CD8-positive, alpha-beta memory T cell (primary cell): Measurements from ENCODE around the gene LAT. TPM values are rescaled to one million over a fixed set of nuclear protein-coding genes. Genes with fewer than 3 reads are reported as not detected.
"Not testable (repeated sequence)": the region's sequence is repeated elsewhere in the genome, so short reads cannot be mapped to it uniquely, and the experiment has no call there.

ENCODE experiments used
- CTCF ChIA-PET: fragments of 350-600 bp; sonication (Branson Sonifier 250); formaldehyde crosslinking; loops from one replicate; lab custom pipeline; 2021; ENCODE audit warnings: antibody characterized with exemption; lab: Charles Lee
- POLR2A ChIA-PET: fragments of 350-600 bp; sonication (Branson Sonifier 250); formaldehyde crosslinking; loops from one replicate; lab custom pipeline; 2021; ENCODE audit warnings: antibody characterized with exemption; lab: Charles Lee
- DNase-seq, 5 donors: peaks; one replicate each; pipeline versions ENCODE4 v3.0.0 to v3.0.0-alpha.2; 2020 to 2022; ENCODE audit warnings: mixed read lengths in 1 of 5
- H3K27ac ChIP-seq: one replicate; pipeline ENCODE4 v1.7.0; 2013; ENCODE audit warnings: low read depth, mild to moderate bottlenecking, low read length, moderate library complexity
- H3K27me3 ChIP-seq: 2 replicates; pipeline ENCODE4 v1.7.0; 2013; ENCODE audit warnings: low read length, mild to moderate bottlenecking; ENCODE audit not compliant: insufficient read depth, poor library complexity, severe bottlenecking
- H3K36me3 ChIP-seq: 2 replicates; pipeline ENCODE4 v1.7.0; 2013; ENCODE audit warnings: mild to moderate bottlenecking, low read length, moderate library complexity; ENCODE audit not compliant: insufficient read depth
- H3K4me1 ChIP-seq: 2 replicates; pipeline ENCODE4 v1.7.0; 2013; ENCODE audit warnings: mild to moderate bottlenecking, low read length, moderate library complexity; ENCODE audit not compliant: insufficient read depth
- H3K4me3 ChIP-seq: 2 replicates; pipeline ENCODE4 v1.7.0; 2013; ENCODE audit warnings: mild to moderate bottlenecking, low read length
- H3K9me3 ChIP-seq: 2 replicates; pipeline ENCODE4 v1.7.0; 2013; ENCODE audit warnings: mild to moderate bottlenecking, low read length
- H3K27ac Mint-ChIP-seq, 8 donors: one replicate each; pipeline ENCODE4 v1.8.0; 2020 to 2021; ENCODE audit warnings: mixed read lengths in 8 of 8, mild to moderate bottlenecking in 6 of 8, inconsistent platforms in 3 of 8, moderate library complexity in 3 of 8
- H3K27me3 Mint-ChIP-seq, 2 donors: one replicate each; pipeline ENCODE4 v1.8.0; 2020 to 2021; ENCODE audit warnings: mixed read lengths in 2 of 2, mild to moderate bottlenecking in 1 of 2, moderate library complexity in 1 of 2
- H3K36me3 Mint-ChIP-seq, 3 donors: one replicate each; pipeline ENCODE4 v1.8.0; 2020 to 2021; ENCODE audit warnings: mixed read lengths in 3 of 3, inconsistent platforms in 1 of 3, mild to moderate bottlenecking in 1 of 3
- H3K4me1 Mint-ChIP-seq, 3 donors: one replicate each; pipeline ENCODE4 v1.8.0; 2020 to 2021; ENCODE audit warnings: mixed read lengths in 3 of 3, inconsistent platforms in 1 of 3, mild to moderate bottlenecking in 1 of 3
- H3K4me3 Mint-ChIP-seq, 7 donors: one replicate each; pipeline ENCODE4 v1.8.0; 2020 to 2021; ENCODE audit warnings: mixed read lengths in 7 of 7, mild to moderate bottlenecking in 6 of 7, moderate library complexity in 4 of 7, inconsistent platforms in 2 of 7
- H3K9me3 Mint-ChIP-seq, 5 donors: one replicate each; pipeline ENCODE4 v1.8.0; 2020 to 2022; ENCODE audit warnings: mixed read lengths in 5 of 5, mild to moderate bottlenecking in 3 of 5, moderate library complexity in 2 of 5, inconsistent platforms in 1 of 5
- polyA plus RNA-seq: library from polyadenylated mRNA; unstranded; fragments of 300-500 nt; fragmentation: Illumina TruSeq; gene quantifications from one replicate; pipeline ENCODE4 v1.2.3, GENCODE V29; 2021
- total RNA-seq, 2 experiments: library from RNA; stranded (reverse); gene quantifications; one replicate each; pipeline ENCODE4 v1.2.3, GENCODE V29; 2021

Gene LAT
- total and polyA plus RNA-seq, 3 experiments from 2014 or later, result 195 to 331 (median 203) TPM

DNA sequence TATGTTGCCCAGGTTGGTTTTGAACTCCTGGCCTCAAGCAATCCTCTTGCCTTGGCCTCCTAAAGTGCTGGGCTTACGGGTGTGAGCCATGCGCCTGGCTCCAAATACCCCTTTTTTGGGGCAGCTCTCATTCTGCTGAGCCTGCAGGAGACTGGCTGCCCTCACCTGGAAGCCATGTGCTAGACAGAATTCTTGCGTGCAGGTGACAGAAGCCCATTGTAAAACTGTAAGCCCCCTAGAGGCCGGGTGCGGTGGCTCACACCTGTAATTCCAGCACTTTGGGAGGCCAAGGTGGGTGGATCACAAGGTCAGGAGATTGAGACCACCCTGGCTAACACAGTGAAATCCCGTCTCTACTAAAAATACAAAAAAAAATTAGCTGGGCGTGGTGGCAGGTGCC lies 4.5 kb upstream of the LAT start:
- H3K9me3 ChIP-seq, H3K4me3 ChIP-seq, H3K27me3 ChIP-seq, H3K36me3 ChIP-seq, H3K27ac ChIP-seq, H3K27me3 Mint-ChIP-seq, H3K9me3 Mint-ChIP-seq, POLR2A ChIA-PET, DNase-seq: not testable (repeated sequence)
- H3K4me1 Mint-ChIP-seq, result peaks cover 34 to 58% (median 37%) of the 10 kb centered on the region in 3 donors
- H3K36me3 Mint-ChIP-seq, result peaks cover 3 to 68% (median 17%) of the 10 kb centered on the region in 3 donors
- H3K4me3 Mint-ChIP-seq, result peak overlapping the region in 1 of 7 donors; percentile 61
- peaks cover 33% of the 10 kb centered on the region for H3K4me1 ChIP-seq
- CTCF ChIA-PET, result interaction anchor here (1.4 kb wide), 1 partner anchor 17 kb away, joined by 4 read pairs; no protein-coding TSS in a partner anchor
- peak overlapping the region in 2 of 8 donors; percentile 27 to 41 for H3K27ac Mint-ChIP-seq

DNA sequence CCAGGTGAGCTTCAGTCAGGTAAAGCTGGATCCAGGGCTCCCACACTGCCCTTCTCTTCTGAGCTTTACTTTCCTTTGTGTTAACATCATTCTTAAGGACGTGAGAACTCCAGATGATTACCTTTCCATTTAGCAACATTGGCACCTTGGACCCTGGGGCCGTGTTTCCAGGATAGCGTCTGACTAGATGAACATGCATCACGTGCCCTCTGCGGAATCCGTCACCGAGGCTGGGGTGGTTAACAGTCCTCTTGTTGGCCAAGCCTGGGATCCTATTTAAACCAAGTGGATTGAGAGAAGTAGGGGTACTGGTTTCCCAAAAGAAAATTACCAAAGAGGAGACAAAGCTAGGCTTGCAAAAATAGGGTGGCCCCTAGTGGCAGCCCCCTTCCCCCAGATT lies 3.9 kb upstream of the LAT start:
- H3K36me3 ChIP-seq, result peaks cover 7% of the 10 kb centered on the region
- H3K27me3 ChIP-seq, result no peaks in the 10 kb centered on the region
- Mint-ChIP-seq H3K4me3 (peak overlapping the region in 1 of 7 donors; percentile 61), H3K27me3 (no peaks in the 10 kb centered on the region), H3K36me3 (peaks cover 3 to 70% (median 17%) of the 10 kb centered on the region in 3 donors), H3K4me1 (peaks cover 29 to 55% (median 31%) of the 10 kb centered on the region in 3 donors), H3K27ac (peak overlapping the region in 3 of 8 donors; percentile 27 to 41 (median 37)), H3K9me3 (peaks cover 0 to 1% (median 0%) of the 10 kb centered on the region in 5 donors)
- CTCF ChIA-PET, result interaction anchor here (1.4 kb wide), 1 partner anchor 16 kb away, joined by 4 read pairs; no protein-coding TSS in a partner anchor
- H3K4me1 ChIP-seq, result peaks cover 27% of the 10 kb centered on the region
- no peaks in the 10 kb centered on the region for H3K9me3 ChIP-seq
- no peak overlapping the region for H3K4me3 ChIP-seq
- DNase-seq, result no peak
- no peak overlapping the region for H3K27ac ChIP-seq
- POLR2A ChIA-PET, result no interaction called here

DNA sequence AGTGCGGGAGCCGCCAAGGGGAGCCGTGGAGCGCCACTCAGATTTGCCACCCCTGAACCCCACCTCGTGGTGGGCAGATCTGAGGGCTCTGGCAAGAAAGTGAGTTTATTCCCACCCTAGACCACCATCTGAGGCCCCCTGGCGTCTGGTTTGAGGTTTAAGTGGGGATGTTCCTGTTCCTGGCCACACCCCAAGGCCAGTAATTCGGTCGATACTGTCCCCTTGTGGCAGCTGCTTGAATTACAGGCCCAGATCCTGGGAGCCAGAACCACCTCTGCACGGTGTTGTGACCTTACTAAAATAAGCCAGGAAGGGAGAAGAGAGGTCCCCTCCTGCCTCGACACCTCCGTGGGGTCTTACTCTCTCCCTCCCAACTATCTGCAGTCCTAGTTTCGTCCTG lies 3.3 kb upstream of the LAT start:
- CTCF ChIA-PET, result no interaction called here
- Mint-ChIP-seq H3K4me1 (peaks cover 25 to 52% (median 28%) of the 10 kb centered on the region in 3 donors), H3K27ac (peak overlapping the region in 1 of 8 donors; percentile 87), H3K27me3 (no peaks in the 10 kb centered on the region), H3K4me3 (no peak overlapping the region), H3K36me3 (peaks cover 3 to 73% (median 17%) of the 10 kb centered on the region in 3 donors), H3K9me3 (peaks cover 0 to 1% (median 0%) of the 10 kb centered on the region in 5 donors)
- POLR2A ChIA-PET, result no interaction called here
- no peak for DNase-seq
- Histone ChIP-seq H3K27me3 (no peaks in the 10 kb centered on the region), H3K4me3 (no peak overlapping the region), H3K36me3 (peaks cover 9% of the 10 kb centered on the region), H3K27ac (no peak overlapping the region), H3K9me3 (no peaks in the 10 kb centered on the region), H3K4me1 (peaks cover 21% of the 10 kb centered on the region)

DNA sequence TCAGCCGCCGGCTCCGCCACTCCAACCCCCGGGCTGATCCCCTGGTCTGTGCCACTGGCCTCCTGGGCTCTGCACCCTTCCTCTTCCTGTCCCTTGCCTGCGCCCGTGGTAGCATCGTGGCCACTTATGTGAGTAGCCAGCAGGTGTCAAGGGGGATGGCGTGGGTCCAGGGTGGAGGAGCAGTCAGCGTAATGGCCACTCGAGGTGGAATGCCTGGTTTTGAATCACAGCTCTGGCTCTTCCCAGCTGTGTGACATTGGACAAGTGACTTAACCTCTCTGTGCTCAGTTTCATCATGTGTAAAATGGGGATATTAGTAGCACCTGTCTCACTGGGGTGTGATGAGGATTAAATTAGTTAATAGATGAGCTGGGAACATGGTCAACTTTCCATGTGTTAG lies 2.4 kb upstream of the LAT start:
- peaks cover 18% of the 10 kb centered on the region for H3K36me3 ChIP-seq
- peaks cover 5% of the 10 kb centered on the region for H3K9me3 ChIP-seq
- no peak for DNase-seq
- Mint-ChIP-seq H3K9me3 (peaks cover 0 to 5% (median under 1%) of the 10 kb centered on the region in 5 donors), H3K4me3 (peak overlapping the region in 2 of 7 donors; percentile 4 to 74), H3K27ac (peak overlapping the region in 4 of 8 donors; percentile 23 to 58 (median 28)), H3K36me3 (peaks cover 8 to 76% (median 19%) of the 10 kb centered on the region in 3 donors), H3K4me1 (peaks cover 25 to 54% (median 28%) of the 10 kb centered on the region in 3 donors), H3K27me3 (no peaks in the 10 kb centered on the region)
- H3K4me1 ChIP-seq, result peaks cover 28% of the 10 kb centered on the region
- no peaks in the 10 kb centered on the region for H3K27me3 ChIP-seq
- no peak overlapping the region for H3K4me3 ChIP-seq
- no peak overlapping the region for H3K27ac ChIP-seq
- POLR2A ChIA-PET, result no interaction called here
- CTCF ChIA-PET, result interaction anchor here (0.7 to 0.9 kb wide), 2 partner anchors 8 to 28 kb away, joined by 3 to 4 read pairs; no protein-coding TSS in a partner anchor

DNA sequence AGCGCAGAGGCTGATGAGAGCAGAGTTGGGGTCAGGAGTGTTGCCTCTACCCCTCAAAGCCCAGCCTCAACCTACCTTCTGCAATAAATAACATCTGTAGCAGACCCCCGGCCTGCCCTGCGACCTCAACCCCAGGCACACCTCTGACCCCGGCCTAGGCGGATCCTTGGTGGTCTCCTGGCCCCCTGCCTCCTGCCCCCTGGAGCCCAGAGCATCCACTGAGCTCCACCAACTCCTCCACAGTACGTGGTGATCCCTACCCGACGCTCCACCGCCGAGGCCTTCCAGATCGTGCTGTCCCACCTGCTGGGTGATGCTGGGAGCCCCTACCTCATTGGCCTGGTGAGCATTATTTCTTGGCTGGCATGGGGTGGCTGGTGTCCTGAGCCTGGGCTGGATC lies 1.9 kb upstream of the LAT start:
- peak overlapping the region in 5 of 8 donors; percentile 70 to 94 (median 91) for H3K27ac Mint-ChIP-seq
- Histone ChIP-seq H3K9me3 (peaks cover 7% of the 10 kb centered on the region), H3K36me3 (peaks cover 22% of the 10 kb centered on the region), H3K4me3 (no peak overlapping the region), H3K4me1 (peaks cover 26% of the 10 kb centered on the region), H3K27me3 (no peaks in the 10 kb centered on the region), H3K27ac (no peak overlapping the region)
- H3K4me3 Mint-ChIP-seq, result peak overlapping the region in 1 of 7 donors; percentile 74
- POLR2A ChIA-PET, result interaction anchor here (4.1 kb wide), 1 partner anchor 9 kb away, joined by 20 read pairs; the partner anchor contains the start of gene SPNS1
- H3K36me3 Mint-ChIP-seq, result peaks cover 14 to 76% (median 22%) of the 10 kb centered on the region in 3 donors
- DNase-seq, result no peak
- CTCF ChIA-PET, result interaction anchor here (0.9 kb wide), 2 partner anchors 9 to 37 kb away, joined by 3 to 4 read pairs; no protein-coding TSS in a partner anchor
- peaks cover 26 to 54% (median 28%) of the 10 kb centered on the region in 3 donors for H3K4me1 Mint-ChIP-seq
- H3K27me3 Mint-ChIP-seq, result no peaks in the 10 kb centered on the region
- H3K9me3 Mint-ChIP-seq, result peaks cover 0 to 7% (median 1%) of the 10 kb centered on the region in 5 donors

DNA sequence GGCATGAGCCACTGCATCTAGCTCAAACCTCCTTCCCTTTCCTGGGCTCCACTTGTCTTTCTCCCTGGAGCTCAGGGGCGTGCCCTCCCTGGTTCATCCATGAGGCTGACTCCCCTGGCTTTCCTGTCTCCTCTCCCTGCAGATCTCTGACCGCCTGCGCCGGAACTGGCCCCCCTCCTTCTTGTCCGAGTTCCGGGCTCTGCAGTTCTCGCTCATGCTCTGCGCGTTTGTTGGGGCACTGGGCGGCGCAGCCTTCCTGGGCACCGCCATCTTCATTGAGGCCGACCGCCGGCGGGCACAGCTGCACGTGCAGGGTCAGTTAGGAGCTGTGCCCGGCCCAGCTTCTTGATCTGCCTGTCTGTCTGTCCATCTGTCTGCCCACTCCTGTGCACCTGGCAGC lies 1.2 kb upstream of the LAT start:
- peaks cover 32% of the 10 kb centered on the region for H3K4me1 ChIP-seq
- H3K9me3 ChIP-seq, result peaks cover 7% of the 10 kb centered on the region
- no peak overlapping the region for H3K27ac ChIP-seq
- peaks cover 26% of the 10 kb centered on the region for H3K36me3 ChIP-seq
- Mint-ChIP-seq H3K27me3 (no peaks in the 10 kb centered on the region), H3K27ac (peak overlapping the region; percentile 50 to 98 (median 91)), H3K36me3 (peaks cover 16 to 75% (median 19%) of the 10 kb centered on the region in 3 donors), H3K4me3 (peak overlapping the region; percentile 37 to 99 (median 94)), H3K4me1 (peaks cover 28 to 53% (median 32%) of the 10 kb centered on the region in 3 donors), H3K9me3 (peaks cover 0 to 7% (median 1%) of the 10 kb centered on the region in 5 donors)
- CTCF ChIA-PET, result interaction anchor here (0.9 to 6.3 kb wide), 2 partner anchors 9 to 38 kb away, joined by 3 to 41 read pairs; partner anchors contain the start of gene SPNS1
- no peak for DNase-seq
- no peaks in the 10 kb centered on the region for H3K27me3 ChIP-seq
- H3K4me3 ChIP-seq, result peak overlapping the region; percentile 75
- POLR2A ChIA-PET, result interaction anchor here (0.7 to 4.1 kb wide), 3 partner anchors 10 to 33 kb away, joined by 3 to 20 read pairs (median 3); partner anchors contain the start of gene SPNS1

DNA sequence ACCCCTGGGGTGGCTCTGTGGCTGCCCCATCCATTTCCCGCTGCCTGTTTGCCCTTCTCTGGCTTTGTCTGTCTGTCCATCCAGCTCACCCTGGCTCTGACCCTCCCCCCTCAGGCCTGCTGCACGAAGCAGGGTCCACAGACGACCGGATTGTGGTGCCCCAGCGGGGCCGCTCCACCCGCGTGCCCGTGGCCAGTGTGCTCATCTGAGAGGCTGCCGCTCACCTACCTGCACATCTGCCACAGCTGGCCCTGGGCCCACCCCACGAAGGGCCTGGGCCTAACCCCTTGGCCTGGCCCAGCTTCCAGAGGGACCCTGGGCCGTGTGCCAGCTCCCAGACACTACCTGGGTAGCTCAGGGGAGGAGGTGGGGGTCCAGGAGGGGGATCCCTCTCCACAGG lies 761 bp upstream of the LAT start:
- ChIA-PET POLR2A (interaction anchor here (0.7 to 4.1 kb wide), 4 partner anchors 10 to 161 kb away, joined by 3 to 20 read pairs (median 4); partner anchors contain the start of genes ATXN2L and SPNS1), CTCF (interaction anchor here (6.3 kb wide), 1 partner anchor 10 kb away, joined by 41 read pairs; the partner anchor contains the start of gene SPNS1)
- Mint-ChIP-seq H3K27ac (peak overlapping the region; percentile 77 to 98 (median 93)), H3K4me1 (peaks cover 32 to 57% (median 37%) of the 10 kb centered on the region in 3 donors), H3K27me3 (no peaks in the 10 kb centered on the region), H3K4me3 (peak overlapping the region; percentile 65 to 99 (median 97)), H3K9me3 (peaks cover 0 to 7% (median 1%) of the 10 kb centered on the region in 5 donors), H3K36me3 (peaks cover 16 to 78% (median 19%) of the 10 kb centered on the region in 3 donors)
- peak overlapping the region; percentile 75 for H3K4me3 ChIP-seq
- no peak for DNase-seq
- H3K4me1 ChIP-seq, result peaks cover 36% of the 10 kb centered on the region
- peaks cover 7% of the 10 kb centered on the region for H3K9me3 ChIP-seq
- peaks cover 30% of the 10 kb centered on the region for H3K36me3 ChIP-seq
- H3K27me3 ChIP-seq, result no peaks in the 10 kb centered on the region
- H3K27ac ChIP-seq, result peak overlapping the region; percentile 54
